HepG2 (cell line): ENCODE measurements around the gene IQCH. TPM values are rescaled to one million over a fixed set of nuclear protein-coding genes. Genes with fewer than 3 reads are reported as not detected.

Source experiments
- ATAC-seq: fragments of 200-7000 bp; cut with Tn5 transposase; 3 replicates; pipeline ENCODE4 v1.9.1; 2020; ENCODE audit warnings: mild to moderate bottlenecking, moderate library complexity
- BruUV-seq: library from RNA; stranded (reverse); fragments of 400-500 nt; replicated peaks from 2 replicates; lab custom pipeline; 2021; lab: Mats Ljungman, UMichigan
- CTCF ChIA-PET: fragments of 300-600 bp; formaldehyde crosslinking; extraction: SDS; loops from one replicate; lab custom pipeline; 2021; ENCODE audit warnings: low total read pairs, inconsistent platforms, low intra/inter-chr PET ratio; lab: Yijun Ruan, JAX
- POLR2A ChIA-PET: fragments of 350-600 bp; sonication (Branson Sonifier 250); formaldehyde crosslinking; loops from one replicate; lab custom pipeline; 2020; ENCODE audit warnings: antibody characterized with exemption, inconsistent platforms; lab: Yijun Ruan, JAX
- DNase-seq: peaks from one replicate; pipeline ENCODE4 v3.0.0-alpha.2; 2015; ENCODE audit warnings: low spot score
- FAIRE-seq: peaks from 3 replicates; lab custom pipeline; 2011; peaks lifted over from hg19 to GRCh38; lab: Jason Lieb, UNC
- H2AFZ ChIP-seq: one replicate; pipeline ENCODE4 v1.6.1; 2011; ENCODE audit warnings: low read length, inconsistent platforms
- H3K27ac ChIP-seq: fragments of 300-600 bp; 3 replicates; pipeline ENCODE4 v1.8.0; 2011; ENCODE audit warnings: mixed run types, mild to moderate bottlenecking, mixed read lengths, low read length, inconsistent platforms; ENCODE audit not compliant: insufficient read depth; ENCODE audit errors: extremely low read length
- H3K27me3 ChIP-seq, 2 experiments: fragments of 200-600 bp in 1 of 2; 2 replicates in 1 of 2; 3 replicates in 1 of 2; pipeline versions ENCODE4 v1.6.0 to v1.8.0; 2011; ENCODE audit warnings: low read length in 2 of 2, mild to moderate bottlenecking in 2 of 2, moderate library complexity in 2 of 2, inconsistent platforms in 1 of 2; ENCODE audit not compliant: insufficient read depth in 2 of 2, control insufficient read depth in 1 of 2
- H3K36me3 ChIP-seq, 2 experiments: fragments of 200-600 bp in 1 of 2; replicated peaks in 1 of 2; 2 replicates in 1 of 2; 3 replicates in 1 of 2; pipeline versions ENCODE4 v1.5.1 to v1.8.0; 2011; ENCODE audit warnings: low read length in 2 of 2, inconsistent platforms in 1 of 2; ENCODE audit not compliant: insufficient read depth in 2 of 2, control insufficient read depth in 1 of 2
- H3K4me1 ChIP-seq: 2 replicates; pipeline ENCODE4 v1.5.1; 2012; ENCODE audit warnings: low read length, inconsistent platforms; ENCODE audit not compliant: insufficient read depth
- H3K4me2 ChIP-seq: 2 replicates; pipeline ENCODE4 v1.6.0; 2011; ENCODE audit warnings: low read depth, low read length, inconsistent platforms
- H3K4me3 ChIP-seq, 3 experiments: fragments of 200-600 bp in 1 of 3; sonication (generic), shearing (Covaris generic) in 1 of 3; replicated peaks in 1 of 3; 2 replicates each; pipeline ENCODE4 v1.5.1; 2011 to 2016; ENCODE audit warnings: low read length in 3 of 3, inconsistent platforms in 2 of 3, low read depth in 2 of 3, mild to moderate bottlenecking in 2 of 3, control low read depth in 1 of 3, mixed read lengths in 1 of 3; ENCODE audit not compliant: insufficient read depth in 1 of 3
- H3K79me2 ChIP-seq: one replicate; pipeline ENCODE4 v1.6.1; 2011; ENCODE audit warnings: low read length, inconsistent platforms; ENCODE audit not compliant: insufficient read depth
- H3K9ac ChIP-seq: 2 replicates; pipeline ENCODE4 v1.6.0; 2011; ENCODE audit warnings: mild to moderate bottlenecking, low read depth, low read length, inconsistent platforms; ENCODE audit not compliant: insufficient read depth
- H3K9me3 ChIP-seq: 2 replicates; pipeline ENCODE4 v1.5.1; 2012; ENCODE audit warnings: mild to moderate bottlenecking, low read length
- H4K20me1 ChIP-seq: 2 replicates; pipeline ENCODE4 v1.6.0; 2011; ENCODE audit warnings: inconsistent platforms, mild to moderate bottlenecking, low read length, moderate library complexity; ENCODE audit not compliant: insufficient read depth
- CHD2 ChIP-seq: IDR thresholded peaks from 2 replicates; pipeline ENCODE4 v1.6.1; 2011; ENCODE audit warnings: low read depth, low read length, improper control_type of control experiment
- ERF ChIP-seq: IDR thresholded peaks from 2 replicates; pipeline ENCODE4 v1.6.1; 2018; ENCODE audit warnings: missing biosample characterization, missing genetic modification reagents
- EZH2 ChIP-seq: conservative IDR thresholded peaks from 2 replicates; pipeline ENCODE4 v1.6.1; 2012; ENCODE audit warnings: mild to moderate bottlenecking, low read depth, low read length, moderate library complexity
- FOSL2 ChIP-seq: sonication (generic); formaldehyde crosslinking; IDR thresholded peaks from 2 replicates; pipeline ENCODE4 v1.4.0; 2020; ENCODE audit warnings: missing genetic modification reagents
- GABPB1 ChIP-seq: IDR thresholded peaks from 2 replicates; pipeline ENCODE4 v1.6.1; 2016; ENCODE audit warnings: mild to moderate bottlenecking, missing genetic modification reagents, moderate library complexity, missing compliant biosample characterization
- HNRNPLL ChIP-seq: fragments of 200-400 bp; formaldehyde crosslinking; IDR thresholded peaks from 2 replicates; pipeline ENCODE4 v1.6.1; 2017; ENCODE audit warnings: mild to moderate bottlenecking, low read depth, low read length; ENCODE audit not compliant: poor library complexity, severe bottlenecking
- KLF15 ChIP-seq: sonication (generic); formaldehyde crosslinking; IDR thresholded peaks from 2 replicates; pipeline ENCODE4 v1.8.1; 2023; ENCODE audit warnings: borderline replicate concordance, mild to moderate bottlenecking, inconsistent platforms, missing genetic modification reagents, mixed read lengths
- RORA ChIP-seq: sonication (generic); formaldehyde crosslinking; IDR thresholded peaks from 2 replicates; pipeline ENCODE4 v1.5.0; 2020; ENCODE audit warnings: mild to moderate bottlenecking, missing genetic modification reagents, moderate library complexity
- SALL1 ChIP-seq: sonication (generic); formaldehyde crosslinking; IDR thresholded peaks from 2 replicates; pipeline ENCODE4 v1.8.0; 2022; ENCODE audit warnings: mild to moderate bottlenecking, missing genetic modification reagents
- ZNF121 ChIP-seq: sonication (generic); formaldehyde crosslinking; IDR thresholded peaks from 2 replicates; pipeline ENCODE4 v1.5.0; 2020; ENCODE audit warnings: mild to moderate bottlenecking, missing genetic modification reagents
- ZNF263 ChIP-seq: sonication (generic); formaldehyde crosslinking; IDR thresholded peaks from 2 replicates; pipeline ENCODE4 v1.4.0; 2020; ENCODE audit warnings: missing genetic modification reagents
- WGBS: methylation state at CpG from one replicate; pipeline ENCODE4 v1.1.6; 2017; ENCODE audit warnings: low lambda C conversion rate; 5-methylcytosine and 5-hydroxymethylcytosine counted together
- in situ Hi-C: cut with HindIII; loops from 2 replicates; pipeline ENCODE4 v1.10.0; 2017; ENCODE audit warnings: low pct_unique_long_range_greater_than_20kb; ENCODE audit not compliant: extremely low pct_ligation_motif_present
- intact Hi-C: fragments of 100-400 bp; cut with micrococcal nuclease; formaldehyde crosslinking; loops from one replicate; pipeline ENCODE4 v1.10.0; 2022; ENCODE audit not compliant: unreplicated experiment
- polyA plus RNA-seq, 8 experiments: library from polyadenylated mRNA; depleted of rRNA in 3 of 8; stranded (reverse) in 7 of 8; unstranded in 1 of 8; fragments of >200 nt; fragmentation: Illumina TruSeq in 4 of 8; extraction: Trizol in 4 of 8; gene quantifications; 2 replicates each; pipeline versions ENCODE4 v1.2.1 to v1.2.3, GENCODE V29; 2011 to 2016; ENCODE audit warnings: low read depth in 4 of 8, missing spikeins in 1 of 8, mixed read lengths in 1 of 8; ENCODE audit not compliant: insufficient read depth in 1 of 8
- total RNA-seq, 5 experiments: library from RNA; depleted of rRNA; stranded (reverse); fragments of >200 nt; fragmentation: Illumina TruSeq; extraction: Trizol; gene quantifications; 2 replicates each; pipeline ENCODE4 v1.2.3, GENCODE V29; 2016; ENCODE audit warnings: low read depth in 1 of 5
- TF ChIP-seq, protein P1 (sequence below): sonication (generic); formaldehyde crosslinking; IDR thresholded peaks from 2 replicates; pipeline ENCODE4 v1.8.1; 2022; ENCODE audit warnings: low read depth, mild to moderate bottlenecking, missing genetic modification reagents
- TF ChIP-seq, protein P2 (sequence below): IDR thresholded peaks from 2 replicates; pipeline ENCODE4 v1.6.1; 2018; ENCODE audit warnings: missing genetic modification reagents

Gene IQCH
- total and polyA plus RNA-seq, 2 of the 13 experiments (the other 11 are each of a cell fraction or from before 2014, with no cell fraction given): 0.16 to 0.55 TPM

DNA sequence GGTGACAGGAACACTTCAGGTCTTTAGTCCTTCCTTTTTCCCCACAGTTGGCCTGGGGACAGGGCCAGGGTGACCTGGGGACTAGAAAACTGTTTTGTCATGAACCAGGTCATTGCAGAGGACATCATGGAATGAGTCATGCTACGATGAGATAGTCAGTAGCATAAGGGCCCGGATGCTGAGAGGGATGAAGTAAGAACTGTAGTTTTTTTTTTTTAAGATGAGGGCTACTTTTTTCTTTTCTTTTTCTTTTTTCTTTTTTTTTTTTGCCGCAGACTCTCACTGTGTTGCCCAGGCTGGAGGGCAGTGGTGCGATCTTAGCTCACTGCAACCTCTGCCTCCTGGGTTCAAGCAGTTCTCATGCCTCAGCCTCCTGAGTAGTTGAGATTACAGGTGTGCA is 295.9 kb downstream of the IQCH start:
- peaks cover 2 to 16% of the 10 kb centered on the region in 2 experiments; a peak in 4 of 5 replicates for H3K36me3 ChIP-seq
- H3K27ac ChIP-seq: no peak overlapping the region
- no peak overlapping the region for H3K4me3 ChIP-seq
- H3K9ac ChIP-seq: no peak overlapping the region
- POLR2A ChIA-PET: interaction anchor here (0.9 kb wide), 1 partner anchor 8 kb away, joined by 3 read pairs; the partner anchor contains the start of gene MAP2K5
- no peaks in the 10 kb centered on the region for H3K79me2 ChIP-seq
- no peaks in the 10 kb centered on the region for H3K27me3 ChIP-seq
- H3K4me1 ChIP-seq: peaks cover 8% of the 10 kb centered on the region; the same call in 1 of the 2 replicates
- in situ Hi-C loops: no loop called here
- no TSS peak for BruUV-seq
- no peak for ATAC-seq
- TF ChIP-seq FOSL2 (CRISPR knock-in tag) (0 out of 2 replicates have a peak, but pooled peaks have one; percentile 13), GABPB1 (CRISPR knock-in tag) (no peak), RORA (CRISPR knock-in tag) (no peak)
- TF ChIP-seq, all 625 proteins: peak for 1
- FAIRE-seq (no peak), DNase-seq (no peak)
- Histone ChIP-seq H4K20me1 (no peaks in the 10 kb centered on the region), H3K4me2 (no peak overlapping the region), H2AFZ (no peak overlapping the region), H3K9me3 (no peaks in the 10 kb centered on the region)
- CTCF ChIA-PET: no interaction called here
- over 99% methylated on average over 4 of the region's 4 CpGs for WGBS
- intact Hi-C loops: no loop called here

- intact Hi-C loops (no loop called here), in situ Hi-C loops (no loop called here)
- Histone ChIP-seq H3K27me3 (no peaks in the 10 kb centered on the region), H3K27ac (no peak overlapping the region), H3K36me3 (peaks cover under 1 to 13% of the 10 kb centered on the region in 2 experiments; a peak in 4 of 5 replicates), H4K20me1 (no peaks in the 10 kb centered on the region), H3K9ac (no peak overlapping the region), H3K9me3 (no peaks in the 10 kb centered on the region), H3K4me3 (no peak overlapping the region), H3K4me1 (peaks cover 8% of the 10 kb centered on the region; the same call in 1 of the 2 replicates), H2AFZ (no peak overlapping the region), H3K79me2 (no peaks in the 10 kb centered on the region), H3K4me2 (no peak overlapping the region)
- no peak for ATAC-seq
- ChIA-PET POLR2A (interaction anchor here (0.9 kb wide), 1 partner anchor 9 kb away, joined by 3 read pairs; the partner anchor contains the start of gene MAP2K5), CTCF (no interaction called here)
- DNase-seq: peak; percentile 43
- FAIRE-seq: no peak
- BruUV-seq: no TSS peak
- WGBS: 85% methylated on average over 1 of the region's 1 CpG
- TF ChIP-seq ERF (CRISPR knock-in tag) (no peak), ZNF263 (CRISPR knock-in tag) (no peak), CHD2 (no peak), KLF15 (CRISPR knock-in tag) (no peak), SALL1 (no peak), HNRNPLL (no peak), EZH2 (no peak), ZNF121 (CRISPR knock-in tag) (peak; percentile 94)
- TF ChIP-seq, protein P1, sequence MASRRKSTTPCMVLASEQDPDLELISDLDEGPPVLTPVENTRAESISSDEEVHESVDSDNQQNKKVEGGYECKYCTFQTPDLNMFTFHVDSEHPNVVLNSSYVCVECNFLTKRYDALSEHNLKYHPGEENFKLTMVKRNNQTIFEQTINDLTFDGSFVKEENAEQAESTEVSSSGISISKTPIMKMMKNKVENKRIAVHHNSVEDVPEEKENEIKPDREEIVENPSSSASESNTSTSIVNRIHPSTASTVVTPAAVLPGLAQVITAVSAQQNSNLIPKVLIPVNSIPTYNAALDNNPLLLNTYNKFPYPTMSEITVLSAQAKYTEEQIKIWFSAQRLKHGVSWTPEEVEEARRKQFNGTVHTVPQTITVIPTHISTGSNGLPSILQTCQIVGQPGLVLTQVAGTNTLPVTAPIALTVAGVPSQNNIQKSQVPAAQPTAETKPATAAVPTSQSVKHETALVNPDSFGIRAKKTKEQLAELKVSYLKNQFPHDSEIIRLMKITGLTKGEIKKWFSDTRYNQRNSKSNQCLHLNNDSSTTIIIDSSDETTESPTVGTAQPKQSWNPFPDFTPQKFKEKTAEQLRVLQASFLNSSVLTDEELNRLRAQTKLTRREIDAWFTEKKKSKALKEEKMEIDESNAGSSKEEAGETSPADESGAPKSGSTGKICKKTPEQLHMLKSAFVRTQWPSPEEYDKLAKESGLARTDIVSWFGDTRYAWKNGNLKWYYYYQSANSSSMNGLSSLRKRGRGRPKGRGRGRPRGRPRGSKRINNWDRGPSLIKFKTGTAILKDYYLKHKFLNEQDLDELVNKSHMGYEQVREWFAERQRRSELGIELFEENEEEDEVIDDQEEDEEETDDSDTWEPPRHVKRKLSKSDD (CRISPR knock-in tag): no peak
- TF ChIP-seq, protein P2, sequence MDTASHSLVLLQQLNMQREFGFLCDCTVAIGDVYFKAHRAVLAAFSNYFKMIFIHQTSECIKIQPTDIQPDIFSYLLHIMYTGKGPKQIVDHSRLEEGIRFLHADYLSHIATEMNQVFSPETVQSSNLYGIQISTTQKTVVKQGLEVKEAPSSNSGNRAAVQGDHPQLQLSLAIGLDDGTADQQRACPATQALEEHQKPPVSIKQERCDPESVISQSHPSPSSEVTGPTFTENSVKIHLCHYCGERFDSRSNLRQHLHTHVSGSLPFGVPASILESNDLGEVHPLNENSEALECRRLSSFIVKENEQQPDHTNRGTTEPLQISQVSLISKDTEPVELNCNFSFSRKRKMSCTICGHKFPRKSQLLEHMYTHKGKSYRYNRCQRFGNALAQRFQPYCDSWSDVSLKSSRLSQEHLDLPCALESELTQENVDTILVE (CRISPR knock-in tag): no peak
These were observed 296.7 kb downstream of the IQCH start for GRCh38 chr15:67551207-67551743.
